ENCODE results near the gene SWSAP1.
"Not testable (repeated sequence)": the region's sequence is repeated elsewhere in the genome, so short reads cannot be mapped to it uniquely, and the experiment has no call there.

Gene SWSAP1
- total RNA-seq: 0.47 to 4.3 (median 1.6) reads per million in 17 experiments

- peak; percentile 99 to 100 (median 99) for DNase-seq
These were observed at the start of gene SWSAP1 for GRCh38 chr19:11374433-11375142. Gene SWSAP1 (plus strand): TSS chr19:11374666. CDS start chr19:11374681, 15 bp downstream.

DNA sequence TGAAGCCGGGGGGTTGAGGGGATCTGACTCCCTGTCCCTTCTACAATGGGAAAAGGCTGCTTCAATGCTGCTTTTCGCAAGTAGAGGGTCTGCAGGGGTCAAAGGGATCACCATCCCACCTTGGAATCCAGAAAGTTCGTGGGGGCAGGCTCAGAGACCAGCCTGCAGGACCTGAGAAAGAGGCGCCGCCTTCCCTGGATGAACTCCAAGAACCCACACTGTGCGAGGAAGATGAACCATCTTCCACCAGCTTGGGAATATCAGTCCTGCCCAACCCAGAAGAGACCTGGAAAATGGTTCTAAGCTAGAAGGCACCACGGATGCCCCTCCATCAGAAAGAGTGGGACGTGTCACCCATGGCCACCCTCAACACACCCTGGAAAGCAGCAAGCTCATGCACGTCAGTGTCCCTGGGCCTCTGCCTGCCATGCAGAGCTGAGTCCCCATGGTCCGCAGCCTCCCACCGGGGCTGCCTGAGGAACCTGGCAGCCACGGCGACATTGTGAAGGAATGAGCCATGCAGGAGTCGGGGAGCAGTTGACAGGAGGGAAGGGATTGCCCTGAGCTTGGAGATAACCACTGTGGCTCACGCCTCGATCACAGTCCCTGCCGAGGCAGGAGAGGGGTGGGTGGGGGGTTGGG lies 49.6 kb upstream of the SWSAP1 start:
- no peak for DNase-seq

GRCh38 chr19:11325544-11325943 lies 48.9 kb upstream of the SWSAP1 start:
- no peak for DNase-seq

DNA sequence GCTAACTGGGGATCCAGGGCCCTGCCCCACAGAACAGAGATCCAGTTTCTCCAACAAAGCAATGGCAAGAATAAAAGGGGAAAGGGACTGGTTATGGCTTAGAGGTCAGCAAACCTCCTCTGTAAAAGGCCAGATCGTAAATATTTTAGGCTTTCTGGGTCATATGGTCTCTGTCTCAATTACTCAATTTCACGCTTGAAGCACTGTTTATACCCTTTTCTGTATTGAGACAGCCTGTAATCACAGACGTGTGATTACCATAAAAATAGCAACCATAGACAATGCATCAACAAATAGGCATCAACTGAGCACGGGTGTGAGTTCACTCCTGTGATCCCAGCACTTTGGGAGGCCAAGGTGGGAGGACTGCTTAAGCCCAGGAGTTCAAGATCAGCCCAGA lies 44.3 kb upstream of the SWSAP1 start:
- DNase-seq: peak in 2 of 4 experiments; percentile 28 to 30

DNA sequence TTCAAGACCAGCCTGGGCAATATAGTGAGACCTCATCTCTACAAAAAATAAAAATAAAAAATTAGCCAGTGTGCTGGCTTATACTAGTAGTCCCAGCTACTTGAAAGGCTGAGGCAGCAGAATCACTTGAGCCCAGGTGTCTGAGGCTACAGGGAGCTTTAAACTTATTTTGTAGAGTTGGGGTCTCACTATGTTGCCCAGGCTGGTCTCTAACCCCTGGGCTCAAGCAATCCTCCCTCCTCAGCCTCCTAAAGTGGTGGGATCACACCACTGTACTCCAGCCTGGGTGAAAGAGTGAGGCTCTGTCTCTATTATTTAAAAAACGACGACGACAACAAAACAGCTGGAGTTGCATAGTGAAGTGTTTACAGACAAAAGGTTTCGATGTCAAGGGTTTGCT lies 43.0 kb upstream of the SWSAP1 start:
- DNase-seq: no peak

DNA sequence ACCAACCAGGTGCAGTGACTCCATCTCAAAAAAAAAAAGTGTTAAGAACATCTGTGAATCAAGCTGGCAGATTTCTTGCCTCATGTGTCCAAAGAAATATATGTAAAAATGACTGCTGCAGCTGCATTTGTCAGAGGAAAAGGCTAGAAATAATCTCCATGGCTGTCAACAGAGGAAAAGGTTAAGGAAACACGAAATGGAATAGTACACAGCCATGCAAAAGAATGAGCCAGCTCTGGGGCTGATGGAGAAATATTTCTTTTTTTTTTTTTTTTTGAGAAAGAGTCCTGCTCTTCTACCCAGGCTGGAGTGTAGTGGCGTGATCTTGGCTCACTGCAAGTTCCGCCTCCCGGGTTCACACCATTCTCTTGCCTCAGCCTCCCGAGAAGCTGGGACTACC lies 41.6 kb upstream of the SWSAP1 start:
- DNase-seq: no peak

DNA sequence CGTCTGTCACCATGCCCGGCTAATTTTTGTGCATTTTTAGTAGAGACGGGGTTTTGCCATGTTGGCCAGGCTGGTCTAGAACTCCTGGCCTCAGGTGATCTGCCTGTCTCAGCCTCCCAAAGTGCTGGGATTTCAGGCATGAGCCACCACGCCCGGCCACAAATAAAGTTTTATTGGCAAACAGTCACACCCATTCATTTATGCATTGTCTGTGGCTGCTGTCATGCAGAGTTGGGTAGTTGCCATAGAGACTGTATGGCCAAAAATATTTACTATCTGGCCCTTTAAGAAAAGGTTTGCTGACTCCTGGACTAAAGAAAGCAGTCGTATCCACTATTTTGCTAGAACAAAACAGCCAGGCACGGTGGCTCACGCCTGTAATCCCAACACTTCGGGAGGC lies 40.6 kb upstream of the SWSAP1 start:
- not testable (repeated sequence) for DNase-seq

- DNase-seq: no peak
These were observed 38.9 kb upstream of the SWSAP1 start for GRCh38 chr19:11335449-11336146.

DNA sequence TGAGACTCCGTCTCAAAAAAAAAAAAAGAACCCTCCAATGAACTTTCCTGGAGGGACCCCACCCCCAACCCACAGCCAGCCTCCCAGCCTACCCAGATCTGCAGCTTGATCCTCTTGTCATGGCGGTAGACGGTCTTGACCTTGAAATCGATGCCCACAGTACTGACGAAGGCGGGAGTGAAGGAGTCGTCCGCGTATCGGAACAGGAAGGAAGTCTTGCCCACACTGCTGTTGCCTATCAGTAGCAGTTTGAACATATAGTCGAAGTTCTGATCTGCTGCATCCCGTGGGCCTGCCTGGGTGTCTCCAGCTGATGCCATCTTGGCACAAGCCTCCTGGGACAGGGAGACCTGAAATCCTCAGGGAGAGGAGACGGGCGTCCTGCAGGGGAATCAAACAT lies 37.4 kb upstream of the SWSAP1 start:
- DNase-seq: peak in 3 of 4 experiments; percentile 35 to 58 (median 48)

- no peak for DNase-seq
These were observed 36.3 kb upstream of the SWSAP1 start for GRCh38 chr19:11338121-11338520.

- peak in 2 of 4 experiments; percentile 19 to 35 for DNase-seq
These were observed 35.8 kb upstream of the SWSAP1 start for GRCh38 chr19:11338569-11339253.

GRCh38 chr19:11339254-11340098 lies 35.0 kb upstream of the SWSAP1 start, which contains the start of gene RAB3D:
Gene RAB3D (minus strand): TSS chr19:11339657. CDS start chr19:11337399, 2,258 bp downstream.
- peak; percentile 88 to 97 (median 92) for DNase-seq

GRCh38 chr19:11340099-11340467 lies 34.4 kb upstream of the SWSAP1 start:
- not testable (repeated sequence) for DNase-seq

GRCh38 chr19:11342429-11342828 lies 32.0 kb upstream of the SWSAP1 start:
- no peak for DNase-seq

- DNase-seq: no peak
These were observed 29.2 kb upstream of the SWSAP1 start for GRCh38 chr19:11345122-11345803.

DNA sequence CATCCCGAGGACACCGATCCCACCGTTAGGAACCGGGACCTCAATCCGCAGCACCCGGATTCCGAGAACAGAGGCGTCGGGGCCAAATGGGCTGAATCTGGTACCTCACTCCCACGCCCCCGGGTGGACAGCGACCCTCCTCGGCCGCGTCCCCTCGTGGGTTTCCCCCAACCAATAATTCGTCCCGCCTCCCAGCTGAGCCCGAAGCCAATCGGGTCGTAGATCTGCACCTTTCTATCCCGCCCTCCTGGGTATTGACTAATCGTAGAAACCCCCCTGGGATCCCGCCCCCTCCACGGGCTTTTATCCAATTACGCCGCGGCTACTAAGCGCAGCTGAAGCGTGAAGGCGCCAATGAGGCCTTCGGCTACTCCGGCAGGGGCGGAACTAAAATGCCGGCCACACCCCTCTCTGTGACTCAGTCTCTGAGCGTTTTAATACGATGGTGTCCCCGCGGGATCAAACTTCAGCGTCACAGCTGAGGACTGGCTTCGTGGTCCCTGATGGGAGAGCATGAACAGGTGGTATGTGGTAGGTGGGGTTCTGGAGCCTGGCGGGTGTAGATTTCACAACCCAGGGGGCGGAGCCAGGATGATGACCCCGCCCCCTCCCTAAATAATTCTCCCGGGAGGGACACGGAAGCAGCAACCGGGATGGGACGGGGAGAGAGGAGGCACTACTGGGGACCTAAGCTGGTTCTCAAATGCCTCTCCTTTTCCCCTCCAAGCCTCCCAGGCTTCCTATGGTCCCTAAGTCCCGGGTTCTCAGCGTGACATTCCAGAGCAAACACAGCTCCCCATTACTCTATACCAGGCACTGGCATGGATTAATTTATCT lies 28.1 kb upstream of the SWSAP1 start, which contains the start of the genes CCDC159 and TMEM205:
Gene CCDC159, plus strand, starts transcription at position 416 of the 837 bp plus-strand sequence. Its CDS starts 88 bp downstream, at position 504.
Gene TMEM205, minus strand, starts transcription at position 165 of the 837 bp plus-strand sequence. CDS start 649 bp downstream, outside the sequence.
- DNase-seq: peak; percentile 99 to 100 (median 99)

GRCh38 chr19:11347546-11348039 lies 26.9 kb upstream of the SWSAP1 start:
- no peak for DNase-seq

DNA sequence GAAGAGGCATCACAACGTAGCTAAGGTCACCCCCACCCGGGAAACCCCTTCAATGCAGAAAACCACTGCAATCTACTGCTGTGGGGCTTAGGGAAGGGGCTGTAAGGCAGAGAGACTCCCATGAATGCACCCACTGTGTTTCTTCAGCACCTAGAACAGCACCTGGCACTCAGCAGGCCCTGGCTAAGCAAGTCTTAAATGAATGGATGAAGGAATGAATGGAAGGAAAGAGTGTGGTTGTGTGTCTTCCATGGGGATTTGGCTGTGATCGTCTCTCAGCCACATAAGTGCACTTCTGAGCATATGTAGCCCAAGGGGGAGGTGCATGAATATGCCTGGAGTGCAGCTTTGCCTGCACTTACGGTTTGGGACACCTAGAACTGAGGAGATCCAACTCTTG lies 25.3 kb upstream of the SWSAP1 start:
- DNase-seq: no peak

DNA sequence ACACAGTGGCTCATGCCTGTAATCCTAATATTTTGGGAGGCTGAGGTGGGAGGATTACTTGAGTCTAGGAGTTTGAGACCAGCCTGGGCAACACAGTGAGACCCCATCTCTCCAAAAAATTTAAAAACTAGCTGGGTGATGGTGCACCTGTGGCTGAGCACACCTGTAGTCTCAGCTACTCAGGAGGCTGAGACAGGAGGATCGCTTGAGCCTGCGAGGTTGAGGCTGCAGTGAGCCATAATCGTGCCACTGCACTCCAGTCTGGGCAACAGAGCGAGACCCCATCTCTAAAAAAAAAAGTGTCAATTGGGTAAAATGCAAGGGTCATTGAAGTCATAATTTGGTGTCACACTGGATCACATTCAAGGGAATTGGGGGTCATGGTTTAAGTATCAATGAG lies 20.4 kb upstream of the SWSAP1 start:
- not testable (repeated sequence) for DNase-seq

All from suppressor macrophage (primary cell).